Thyroid gland (tissue), 4 donors: ENCODE measurements around the gene GAS1.

ENCODE experiments used
- CTCF ChIP-seq, 6 experiments: fragments of 200-600 bp in 3 of 6; fragments of 450-650 bp in 3 of 6; sonication (generic) in 3 of 6; IDR thresholded peaks; one replicate each; pipeline ENCODE4 v1.5.1; 2016 to 2019; ENCODE audit warnings: antibody characterized with exemption in 6 of 6, mild to moderate bottlenecking in 2 of 6, inconsistent platforms in 1 of 6, moderate library complexity in 1 of 6
- POLR2A ChIP-seq, 2 donors: fragments of 450-650 bp; IDR thresholded peaks; one replicate each; pipeline ENCODE4 v1.6.1; 2017; ENCODE audit warnings: antibody characterized with exemption in 2 of 2, mild to moderate bottlenecking in 2 of 2, moderate library complexity in 1 of 2

- TF ChIP-seq CTCF (IDR thresholded peaks at IDR 0.05), result no peak
- no peak for TF ChIP-seq POLR2A (IDR thresholded peaks at IDR 0.05)
Measured at GRCh38 chr9:86975036-86975435, 27.7 kb upstream of the GAS1 start.
